ENCODE measurements around the gene OTOR.

The OTOR gene

DNA sequence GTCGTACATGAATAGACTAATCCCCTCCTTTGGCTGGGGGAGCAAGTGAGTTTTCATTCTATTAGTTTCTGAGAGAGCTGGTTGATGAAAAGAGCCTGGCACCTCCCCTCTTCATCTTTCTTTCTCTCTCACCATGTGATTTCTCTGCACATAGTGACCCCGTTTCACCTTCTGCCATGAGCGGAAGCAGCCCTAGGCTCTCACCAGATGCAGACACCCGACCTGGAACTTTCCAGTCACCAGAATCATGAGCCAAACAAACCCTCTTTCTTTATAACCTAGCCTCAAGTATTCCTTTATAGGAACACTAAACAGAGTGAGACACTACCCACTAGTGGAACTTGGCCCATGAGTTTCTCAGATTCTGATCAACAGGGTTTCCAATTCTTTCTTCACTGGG is 16.4 kb downstream of the OTOR start:
- H2AFZ ChIP-seq (ENCODE audit: low read length), result no peak overlapping the region
- H3K9me2 ChIP-seq (replicated peaks; ENCODE audit: insufficient read depth, low read length), result no peaks in the 10 kb centered on the region
- H4K20me1 ChIP-seq (ENCODE audit: insufficient read depth, low read length), result no peaks in the 10 kb centered on the region
- no peak for DNase-seq
- no peaks in the 10 kb centered on the region for H3F3A ChIP-seq (ENCODE audit: insufficient read depth, low read length)
- TF ChIP-seq, protein P1, sequence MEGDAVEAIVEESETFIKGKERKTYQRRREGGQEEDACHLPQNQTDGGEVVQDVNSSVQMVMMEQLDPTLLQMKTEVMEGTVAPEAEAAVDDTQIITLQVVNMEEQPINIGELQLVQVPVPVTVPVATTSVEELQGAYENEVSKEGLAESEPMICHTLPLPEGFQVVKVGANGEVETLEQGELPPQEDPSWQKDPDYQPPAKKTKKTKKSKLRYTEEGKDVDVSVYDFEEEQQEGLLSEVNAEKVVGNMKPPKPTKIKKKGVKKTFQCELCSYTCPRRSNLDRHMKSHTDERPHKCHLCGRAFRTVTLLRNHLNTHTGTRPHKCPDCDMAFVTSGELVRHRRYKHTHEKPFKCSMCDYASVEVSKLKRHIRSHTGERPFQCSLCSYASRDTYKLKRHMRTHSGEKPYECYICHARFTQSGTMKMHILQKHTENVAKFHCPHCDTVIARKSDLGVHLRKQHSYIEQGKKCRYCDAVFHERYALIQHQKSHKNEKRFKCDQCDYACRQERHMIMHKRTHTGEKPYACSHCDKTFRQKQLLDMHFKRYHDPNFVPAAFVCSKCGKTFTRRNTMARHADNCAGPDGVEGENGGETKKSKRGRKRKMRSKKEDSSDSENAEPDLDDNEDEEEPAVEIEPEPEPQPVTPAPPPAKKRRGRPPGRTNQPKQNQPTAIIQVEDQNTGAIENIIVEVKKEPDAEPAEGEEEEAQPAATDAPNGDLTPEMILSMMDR (IDR thresholded peaks at IDR 0.05; ENCODE audit: low read length), result no peak
- TF ChIP-seq EZH2 (optimal IDR thresholded peaks at IDR 0.05; ENCODE audit: low read depth, low read length), result no peak
- no peak for TF ChIP-seq EZH2phosphoT487 (IDR thresholded peaks at IDR 0.05; ENCODE audit: low read length)
- H3K4me3 ChIP-seq (ENCODE audit: low read length), result no peak overlapping the region
- H3K9ac ChIP-seq (ENCODE audit: low read length), result no peak overlapping the region
- H3K36me3 ChIP-seq (replicated peaks; ENCODE audit: insufficient read depth, low read length), result no peaks in the 10 kb centered on the region
- H3K27me3 ChIP-seq (replicated peaks; ENCODE audit: insufficient read depth, low read length), result 0 out of 2 replicates have a peak, but pooled peaks cover 10% of the 10 kb centered on the region
- H3K4me1 ChIP-seq (ENCODE audit: low read length), result no peaks in the 10 kb centered on the region
- no peak overlapping the region for H3K27ac ChIP-seq (ENCODE audit: low read length)
- H3K9me3 ChIP-seq (replicated peaks; ENCODE audit: insufficient read depth, low read length), result no peaks in the 10 kb centered on the region
- H3K79me2 ChIP-seq (ENCODE audit: low read length), result no peaks in the 10 kb centered on the region
- H3K4me2 ChIP-seq (ENCODE audit: low read depth, low read length), result no peak overlapping the region

DNA sequence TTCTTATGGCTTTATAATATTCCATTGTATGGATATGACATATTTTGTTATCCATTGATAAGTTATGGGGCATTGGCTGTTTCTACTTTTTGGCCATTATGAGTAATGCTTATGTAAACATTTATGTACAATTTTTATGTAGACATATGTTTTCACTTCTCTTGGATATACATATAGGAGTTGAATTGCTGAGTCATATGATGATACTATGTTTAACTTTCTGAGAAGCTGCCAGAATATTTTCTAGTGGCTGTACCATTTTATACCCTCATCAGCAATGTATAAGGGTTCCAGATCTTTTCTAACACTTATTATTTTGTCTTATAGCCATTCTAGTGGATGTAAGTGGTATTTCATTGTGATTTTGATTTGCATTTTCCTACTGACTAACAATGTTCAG is 23.1 kb downstream of the OTOR start:
- Histone ChIP-seq H3K79me2 (ENCODE audit: low read length) (no peaks in the 10 kb centered on the region), H3K27ac (ENCODE audit: low read length) (no peak overlapping the region), H3K27me3 (replicated peaks; ENCODE audit: insufficient read depth, low read length) (no peaks in the 10 kb centered on the region), H4K20me1 (ENCODE audit: insufficient read depth, low read length) (no peaks in the 10 kb centered on the region), H3K4me1 (ENCODE audit: low read length) (no peaks in the 10 kb centered on the region), H3F3A (ENCODE audit: insufficient read depth, low read length) (no peaks in the 10 kb centered on the region), H3K4me2 (ENCODE audit: low read depth, low read length) (no peak overlapping the region), H2AFZ (ENCODE audit: low read length) (no peak overlapping the region), H3K9me2 (replicated peaks; ENCODE audit: insufficient read depth, low read length) (no peaks in the 10 kb centered on the region), H3K9me3 (replicated peaks; ENCODE audit: insufficient read depth, low read length) (no peaks in the 10 kb centered on the region), H3K9ac (ENCODE audit: low read length) (no peak overlapping the region), H3K4me3 (ENCODE audit: low read length) (no peak overlapping the region), H3K36me3 (replicated peaks; ENCODE audit: insufficient read depth, low read length) (no peaks in the 10 kb centered on the region)
- no peak for TF ChIP-seq EZH2phosphoT487 (IDR thresholded peaks at IDR 0.05; ENCODE audit: low read length)
- no peak for TF ChIP-seq EZH2 (optimal IDR thresholded peaks at IDR 0.05; ENCODE audit: low read depth, low read length)
- TF ChIP-seq, protein P1 (IDR thresholded peaks at IDR 0.05; ENCODE audit: low read length), result no peak
- DNase-seq, result no peak

DNA sequence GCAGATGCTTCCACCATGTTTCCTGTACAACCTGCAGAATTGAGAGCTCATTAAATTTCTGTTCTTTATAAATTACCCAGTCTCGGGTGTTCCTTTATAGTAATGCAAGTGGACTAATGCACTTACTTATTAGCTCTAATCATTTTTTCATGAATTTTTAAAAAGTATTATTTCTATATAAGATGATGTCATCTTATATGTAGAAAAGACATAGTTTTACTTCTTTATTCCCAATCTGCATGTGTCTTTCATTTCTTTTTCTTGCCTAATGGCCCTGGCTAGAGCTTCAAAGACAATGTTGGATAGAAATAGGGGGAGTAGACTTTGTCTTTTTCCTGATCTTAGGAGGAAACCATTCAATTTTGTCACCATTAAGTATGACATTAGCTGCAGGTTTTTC is 27.8 kb downstream of the OTOR start:
- H3K4me3 ChIP-seq (ENCODE audit: low read length), result no peak overlapping the region
- no peaks in the 10 kb centered on the region for H3K79me2 ChIP-seq (ENCODE audit: low read length)
- H3K9me2 ChIP-seq (replicated peaks; ENCODE audit: insufficient read depth, low read length), result no peaks in the 10 kb centered on the region
- no peaks in the 10 kb centered on the region for H3K4me1 ChIP-seq (ENCODE audit: low read length)
- no peaks in the 10 kb centered on the region for H3F3A ChIP-seq (ENCODE audit: insufficient read depth, low read length)
- H3K9ac ChIP-seq (ENCODE audit: low read length), result no peak overlapping the region
- TF ChIP-seq EZH2phosphoT487 (IDR thresholded peaks at IDR 0.05; ENCODE audit: low read length) (no peak), EZH2 (optimal IDR thresholded peaks at IDR 0.05; ENCODE audit: low read depth, low read length) (no peak)
- TF ChIP-seq, protein P1 (IDR thresholded peaks at IDR 0.05; ENCODE audit: low read length), result no peak
- no peaks in the 10 kb centered on the region for H4K20me1 ChIP-seq (ENCODE audit: insufficient read depth, low read length)
- H2AFZ ChIP-seq (ENCODE audit: low read length), result no peak overlapping the region
- no peaks in the 10 kb centered on the region for H3K9me3 ChIP-seq (replicated peaks; ENCODE audit: insufficient read depth, low read length)
- H3K27me3 ChIP-seq (replicated peaks; ENCODE audit: insufficient read depth, low read length), result no peaks in the 10 kb centered on the region
- no peak for DNase-seq
- no peak overlapping the region for H3K27ac ChIP-seq (ENCODE audit: low read length)
- H3K36me3 ChIP-seq (replicated peaks; ENCODE audit: insufficient read depth, low read length), result no peaks in the 10 kb centered on the region
- no peak overlapping the region for H3K4me2 ChIP-seq (ENCODE audit: low read depth, low read length)

Measured in MM.1S (cell line).